ENCODE results near the gene NES. TPM values are rescaled to one million over a fixed set of nuclear protein-coding genes. Genes with fewer than 3 reads are reported as not detected.

NES gene
- total and polyA plus RNA-seq, 5 donors from 2014 or later = 0.10 TPM; not detected in 4

GRCh38 chr1:156655904-156656516 lies 21.2 kb downstream of the NES start:
- Histone ChIP-seq H3K4me1 (ENCODE audit: control insufficient read depth, insufficient read depth, low read length, poor library complexity, severe bottlenecking) (peaks cover 34% of the 10 kb centered on the region), H3K4me3 (ENCODE audit: low read depth, low read length) (no peak overlapping the region), H3K27me3 (ENCODE audit: control insufficient read depth, insufficient read depth, low read length) (peaks cover 20% of the 10 kb centered on the region), H3K27ac (ENCODE audit: insufficient read depth, low read length, poor library complexity, severe bottlenecking) (no peak overlapping the region), H3K9me3 (ENCODE audit: control insufficient read depth in 2 of 2, low read length in 2 of 2) (no peaks in the 10 kb centered on the region), H3K36me3 (ENCODE audit: control insufficient read depth, insufficient read depth, low read length) (no peaks in the 10 kb centered on the region)
- no peak for ATAC-seq (ENCODE audit: low read depth in 2 of 2)
- Mint-ChIP-seq H3K4me1 (peaks cover 0 to 45% (median 21%) of the 10 kb centered on the region in 4 donors), H3K4me3 (peak overlapping the region in 3 of 4 donors; percentile 30 to 83 (median 76)), H3K9me3 (peaks cover 0 to 4% (median 0%) of the 10 kb centered on the region in 7 donors), H3K27ac (no peak overlapping the region), H3K36me3 (peaks cover 3% of the 10 kb centered on the region), H3K27me3 (peaks cover 47% of the 10 kb centered on the region)
- DNase-seq = no peak

GRCh38 chr1:156655151-156655903 lies 21.9 kb downstream of the NES start:
- H3K4me1 Mint-ChIP-seq = peaks cover 0 to 39% (median 18%) of the 10 kb centered on the region in 4 donors
- H3K27me3 Mint-ChIP-seq = peaks cover 48% of the 10 kb centered on the region
- ATAC-seq (ENCODE audit: low read depth in 2 of 2) (no peak), DNase-seq (no peak)
- Histone ChIP-seq H3K4me1 (ENCODE audit: control insufficient read depth, insufficient read depth, low read length, poor library complexity, severe bottlenecking) (peaks cover 29% of the 10 kb centered on the region), H3K9me3 (ENCODE audit: control insufficient read depth in 2 of 2, low read length in 2 of 2) (no peaks in the 10 kb centered on the region), H3K27ac (ENCODE audit: insufficient read depth, low read length, poor library complexity, severe bottlenecking) (no peak overlapping the region), H3K27me3 (ENCODE audit: control insufficient read depth, insufficient read depth, low read length) (peaks cover 20% of the 10 kb centered on the region), H3K4me3 (ENCODE audit: low read depth, low read length) (no peak overlapping the region), H3K36me3 (ENCODE audit: control insufficient read depth, insufficient read depth, low read length) (no peaks in the 10 kb centered on the region)
- peak overlapping the region in 1 of 3 donors; percentile 33 for H3K27ac Mint-ChIP-seq
- peaks cover 0 to 4% (median 0%) of the 10 kb centered on the region in 7 donors for H3K9me3 Mint-ChIP-seq
- H3K4me3 Mint-ChIP-seq = peak overlapping the region in 2 of 4 donors; percentile 30 to 57
- peaks cover 3% of the 10 kb centered on the region for H3K36me3 Mint-ChIP-seq

DNA sequence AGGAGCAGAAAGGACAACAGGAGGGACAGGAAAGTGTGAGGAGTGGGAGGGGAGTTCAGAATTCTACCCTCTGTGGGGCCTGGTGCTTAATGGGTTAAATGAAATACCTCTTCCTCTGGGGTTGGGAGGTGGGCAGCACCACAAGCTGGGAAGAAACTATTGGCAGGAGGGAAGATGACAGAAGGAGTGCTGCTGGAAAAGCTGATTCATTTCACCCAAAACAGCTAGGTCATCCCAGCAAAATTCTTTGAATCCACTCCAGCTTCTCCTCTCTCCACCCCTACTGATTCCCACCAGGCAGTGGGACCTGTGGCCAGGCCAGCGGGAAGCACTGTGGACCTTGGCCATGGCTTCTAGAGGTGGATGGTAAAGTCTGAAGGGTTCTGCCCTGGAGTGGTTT lies 22.5 kb downstream of the NES start:
- ATAC-seq (ENCODE audit: low read depth in 2 of 2) (no peak), DNase-seq (no peak)
- H3K27me3 Mint-ChIP-seq = peaks cover 55% of the 10 kb centered on the region
- H3K4me3 ChIP-seq (ENCODE audit: low read depth, low read length) = no peak overlapping the region
- H3K4me3 Mint-ChIP-seq = no peak overlapping the region
- peaks cover 0 to 32% (median 14%) of the 10 kb centered on the region in 4 donors for H3K4me1 Mint-ChIP-seq
- H3K27ac ChIP-seq (ENCODE audit: insufficient read depth, low read length, poor library complexity, severe bottlenecking) = no peak overlapping the region
- peaks cover 23% of the 10 kb centered on the region for H3K27me3 ChIP-seq (ENCODE audit: control insufficient read depth, insufficient read depth, low read length)
- H3K36me3 ChIP-seq (ENCODE audit: control insufficient read depth, insufficient read depth, low read length) = no peaks in the 10 kb centered on the region
- peaks cover 23% of the 10 kb centered on the region for H3K4me1 ChIP-seq (ENCODE audit: control insufficient read depth, insufficient read depth, low read length, poor library complexity, severe bottlenecking)
- peaks cover 0 to 4% (median 0%) of the 10 kb centered on the region in 7 donors for H3K9me3 Mint-ChIP-seq
- H3K9me3 ChIP-seq (ENCODE audit: control insufficient read depth in 2 of 2, low read length in 2 of 2) = no peaks in the 10 kb centered on the region
- peaks cover 3% of the 10 kb centered on the region for H3K36me3 Mint-ChIP-seq
- H3K27ac Mint-ChIP-seq = peak overlapping the region in 1 of 3 donors; percentile 33

DNA sequence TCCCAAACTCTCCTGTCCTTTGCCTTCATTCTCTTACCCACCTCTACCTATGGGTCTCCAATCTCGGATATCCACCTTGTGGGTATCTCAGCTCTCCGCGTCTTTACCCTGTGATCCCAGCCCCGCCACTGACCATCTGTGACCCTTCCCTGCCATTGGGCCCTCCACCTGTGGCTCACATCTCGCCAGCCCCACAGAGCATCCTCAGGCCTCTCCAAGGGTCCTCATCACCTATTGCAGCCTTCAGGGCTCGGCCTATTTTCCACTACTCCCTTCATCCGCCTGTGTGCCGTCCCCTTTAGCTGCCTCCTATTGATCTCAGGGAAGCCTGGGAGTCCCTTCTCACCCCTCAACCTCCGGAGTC lies 24.2 kb downstream of the NES start:
- no peak overlapping the region for H3K27ac Mint-ChIP-seq
- H3K4me1 Mint-ChIP-seq = peaks cover 0 to 20% (median 9%) of the 10 kb centered on the region in 4 donors
- H3K36me3 Mint-ChIP-seq = peaks cover 3% of the 10 kb centered on the region

DNA sequence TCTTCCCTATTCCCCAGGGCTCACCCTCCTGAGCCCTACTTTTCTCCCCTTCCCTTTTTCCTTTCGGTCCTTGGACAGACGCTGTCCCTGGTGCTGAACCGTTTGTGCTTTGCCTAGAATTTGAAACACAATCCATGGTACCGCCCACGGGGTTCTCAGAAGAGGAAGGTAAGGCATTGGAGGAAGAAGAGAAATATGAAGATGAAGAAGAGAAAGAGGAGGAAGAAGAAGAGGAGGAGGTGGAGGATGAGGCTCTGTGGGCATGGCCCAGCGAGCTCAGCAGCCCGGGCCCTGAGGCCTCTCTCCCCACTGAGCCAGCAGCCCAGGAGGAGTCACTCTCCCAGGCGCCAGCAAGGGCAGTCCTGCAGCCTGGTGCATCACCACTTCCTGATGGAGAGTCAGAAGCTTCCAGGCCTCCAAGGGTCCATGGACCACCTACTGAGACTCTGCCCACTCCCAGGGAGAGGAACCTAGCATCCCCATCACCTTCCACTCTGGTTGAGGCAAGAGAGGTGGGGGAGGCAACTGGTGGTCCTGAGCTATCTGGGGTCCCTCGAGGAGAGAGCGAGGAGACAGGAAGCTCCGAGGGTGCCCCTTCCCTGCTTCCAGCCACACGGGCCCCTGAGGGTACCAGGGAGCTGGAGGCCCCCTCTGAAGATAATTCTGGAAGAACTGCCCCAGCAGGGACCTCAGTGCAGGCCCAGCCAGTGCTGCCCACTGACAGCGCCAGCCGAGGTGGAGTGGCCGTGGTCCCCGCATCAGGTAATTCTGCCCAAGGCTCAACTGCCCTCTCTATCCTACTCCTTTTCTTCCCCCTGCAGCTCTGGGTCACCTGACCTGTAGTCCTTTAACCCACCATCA lies 24.8 kb downstream of the NES start:
- Histone ChIP-seq H3K27ac (ENCODE audit: insufficient read depth, low read length, poor library complexity, severe bottlenecking) (no peak overlapping the region), H3K27me3 (ENCODE audit: control insufficient read depth, insufficient read depth, low read length) (peaks cover 27% of the 10 kb centered on the region), H3K9me3 (ENCODE audit: control insufficient read depth in 2 of 2, low read length in 2 of 2) (no peaks in the 10 kb centered on the region), H3K4me3 (ENCODE audit: low read depth, low read length) (no peak overlapping the region), H3K4me1 (ENCODE audit: control insufficient read depth, insufficient read depth, low read length, poor library complexity, severe bottlenecking) (peaks cover 10% of the 10 kb centered on the region), H3K36me3 (ENCODE audit: control insufficient read depth, insufficient read depth, low read length) (no peaks in the 10 kb centered on the region)
- Mint-ChIP-seq H3K4me1 (peaks cover 0 to 14% (median 5%) of the 10 kb centered on the region in 4 donors), H3K27ac (peak overlapping the region in 1 of 3 donors; percentile 15), H3K36me3 (peaks cover 3% of the 10 kb centered on the region), H3K27me3 (peaks cover 59% of the 10 kb centered on the region), H3K9me3 (peaks cover 0 to 4% (median 0%) of the 10 kb centered on the region in 7 donors), H3K4me3 (no peak overlapping the region)
- DNase-seq = no peak
- ATAC-seq (ENCODE audit: low read depth in 2 of 2) = no peak

More for the DNA sequence above, 24.2 kb downstream of the NES start:
- ATAC-seq (ENCODE audit: low read depth in 2 of 2) (no peak), DNase-seq (no peak)
- Mint-ChIP-seq H3K27me3 (peaks cover 60% of the 10 kb centered on the region), H3K9me3 (peaks cover 0 to 4% (median 0%) of the 10 kb centered on the region in 7 donors), H3K4me3 (peak overlapping the region in 1 of 4 donors; percentile 26)
- Histone ChIP-seq H3K4me1 (ENCODE audit: control insufficient read depth, insufficient read depth, low read length, poor library complexity, severe bottlenecking) (peaks cover 16% of the 10 kb centered on the region), H3K9me3 (ENCODE audit: control insufficient read depth in 2 of 2, low read length in 2 of 2) (no peaks in the 10 kb centered on the region), H3K4me3 (ENCODE audit: low read depth, low read length) (no peak overlapping the region), H3K27me3 (ENCODE audit: control insufficient read depth, insufficient read depth, low read length) (peaks cover 25% of the 10 kb centered on the region), H3K36me3 (ENCODE audit: control insufficient read depth, insufficient read depth, low read length) (no peaks in the 10 kb centered on the region), H3K27ac (ENCODE audit: insufficient read depth, low read length, poor library complexity, severe bottlenecking) (no peak overlapping the region)

GRCh38 chr1:156648951-156649350 lies 28.3 kb downstream of the NES start:
- DNase-seq = no peak
- peaks cover 25% of the 10 kb centered on the region for H3K27me3 ChIP-seq (ENCODE audit: control insufficient read depth, insufficient read depth, low read length)
- ATAC-seq (ENCODE audit: low read depth in 2 of 2) = no peak

DNA sequence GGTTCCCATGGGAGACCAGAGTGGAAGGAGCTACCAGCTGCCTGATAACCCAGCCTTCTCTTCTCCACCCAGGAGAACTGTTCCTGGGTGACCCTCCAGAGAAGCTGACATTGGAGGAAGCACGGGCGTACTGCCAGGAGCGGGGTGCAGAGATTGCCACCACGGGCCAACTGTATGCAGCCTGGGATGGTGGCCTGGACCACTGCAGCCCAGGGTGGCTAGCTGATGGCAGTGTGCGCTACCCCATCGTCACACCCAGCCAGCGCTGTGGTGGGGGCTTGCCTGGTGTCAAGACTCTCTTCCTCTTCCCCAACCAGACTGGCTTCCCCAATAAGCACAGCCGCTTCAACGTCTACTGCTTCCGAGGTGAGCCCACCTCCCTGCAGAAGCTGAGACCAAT lies 28.7 kb downstream of the NES start:
- H3K4me3 Mint-ChIP-seq = no peak overlapping the region
- DNase-seq = no peak
- Histone ChIP-seq H3K4me1 (ENCODE audit: control insufficient read depth, insufficient read depth, low read length, poor library complexity, severe bottlenecking) (peaks cover 4% of the 10 kb centered on the region), H3K27me3 (ENCODE audit: control insufficient read depth, insufficient read depth, low read length) (peaks cover 24% of the 10 kb centered on the region), H3K4me3 (ENCODE audit: low read depth, low read length) (no peak overlapping the region), H3K36me3 (ENCODE audit: control insufficient read depth, insufficient read depth, low read length) (no peaks in the 10 kb centered on the region), H3K9me3 (ENCODE audit: control insufficient read depth in 2 of 2, low read length in 2 of 2) (no peaks in the 10 kb centered on the region), H3K27ac (ENCODE audit: insufficient read depth, low read length, poor library complexity, severe bottlenecking) (no peak overlapping the region)
- H3K27me3 Mint-ChIP-seq = peaks cover 67% of the 10 kb centered on the region
- peak overlapping the region in 1 of 3 donors; percentile 36 for H3K27ac Mint-ChIP-seq
- no peak for ATAC-seq (ENCODE audit: low read depth in 2 of 2)
- H3K36me3 Mint-ChIP-seq = peaks cover 3% of the 10 kb centered on the region
- peaks cover 0 to 14% (median 5%) of the 10 kb centered on the region in 4 donors for H3K4me1 Mint-ChIP-seq
- H3K9me3 Mint-ChIP-seq = peaks cover 0 to 4% (median 0%) of the 10 kb centered on the region in 7 donors

More at GRCh38 chr1:156648951-156649350, 28.3 kb downstream of the NES start:
- Mint-ChIP-seq H3K27ac (no peak overlapping the region), H3K9me3 (peaks cover 0 to 4% (median 0%) of the 10 kb centered on the region in 7 donors), H3K4me1 (peaks cover 0 to 10% (median 1%) of the 10 kb centered on the region in 4 donors), H3K27me3 (peaks cover 64% of the 10 kb centered on the region), H3K4me3 (no peak overlapping the region), H3K36me3 (peaks cover 3% of the 10 kb centered on the region)
- no peak overlapping the region for H3K4me3 ChIP-seq (ENCODE audit: low read depth, low read length)
- no peak overlapping the region for H3K27ac ChIP-seq (ENCODE audit: insufficient read depth, low read length, poor library complexity, severe bottlenecking)
- H3K36me3 ChIP-seq (ENCODE audit: control insufficient read depth, insufficient read depth, low read length) = no peaks in the 10 kb centered on the region
- H3K9me3 ChIP-seq (ENCODE audit: control insufficient read depth in 2 of 2, low read length in 2 of 2) = no peaks in the 10 kb centered on the region
- H3K4me1 ChIP-seq (ENCODE audit: control insufficient read depth, insufficient read depth, low read length, poor library complexity, severe bottlenecking) = no peaks in the 10 kb centered on the region
